Inflammatory macrophage treated with lipopolysaccharide for 4 hours (primary cell): ENCODE measurements around the gene PLXNC1.
A peak's percentile ranks its signal among the peaks of the same experiment; 100 is the strongest.

Experiments used
- DNase-seq: peaks from one replicate; pipeline ENCODE4 v3.0.0-alpha.2; 2020

PLXNC1 gene

DNA sequence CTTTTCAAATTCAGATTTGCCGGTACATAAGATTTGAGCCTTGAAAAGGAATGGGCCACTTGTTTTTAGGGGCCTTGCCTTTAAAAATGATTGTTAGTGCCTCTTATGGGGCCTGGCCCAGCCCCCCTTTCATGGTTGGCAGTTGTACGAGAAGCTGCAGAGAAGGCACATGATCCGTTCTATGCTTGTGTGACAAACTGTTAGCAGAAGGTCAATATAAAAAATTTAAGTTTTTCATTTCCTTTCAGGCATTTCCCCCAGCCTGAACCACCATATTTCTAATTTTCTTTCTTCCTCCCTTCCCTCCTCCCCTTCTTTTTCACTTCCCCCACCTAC, 119.1 kb downstream of the PLXNC1 start:
- no peak for DNase-seq

DNA sequence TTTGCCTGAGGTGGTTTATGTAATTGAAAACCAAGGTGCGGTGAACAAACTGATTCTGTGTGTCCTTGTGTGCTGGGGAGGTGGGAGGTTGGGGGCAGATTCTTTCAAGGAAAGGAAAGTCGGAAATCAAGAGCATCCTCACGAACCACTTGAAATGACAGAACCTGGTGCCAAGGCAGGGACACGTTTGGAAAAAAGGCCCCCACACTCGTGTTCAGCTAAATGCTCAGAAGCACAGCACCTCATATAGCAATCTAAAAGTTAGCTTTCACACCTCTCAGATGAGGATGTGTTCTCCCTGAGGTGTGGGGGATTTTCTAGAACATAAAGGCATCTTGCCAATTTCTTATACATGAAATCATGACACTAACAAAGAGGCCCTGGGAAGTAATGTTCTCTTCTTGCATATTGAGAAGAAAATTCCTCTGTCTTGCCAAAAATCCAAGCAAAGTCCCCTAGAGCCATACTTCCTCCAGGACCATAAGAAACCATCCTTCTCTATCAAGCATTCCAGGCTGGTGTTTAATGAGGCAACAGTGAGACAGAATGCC, 119.6 kb downstream of the PLXNC1 start:
- DNase-seq: no peak

DNA sequence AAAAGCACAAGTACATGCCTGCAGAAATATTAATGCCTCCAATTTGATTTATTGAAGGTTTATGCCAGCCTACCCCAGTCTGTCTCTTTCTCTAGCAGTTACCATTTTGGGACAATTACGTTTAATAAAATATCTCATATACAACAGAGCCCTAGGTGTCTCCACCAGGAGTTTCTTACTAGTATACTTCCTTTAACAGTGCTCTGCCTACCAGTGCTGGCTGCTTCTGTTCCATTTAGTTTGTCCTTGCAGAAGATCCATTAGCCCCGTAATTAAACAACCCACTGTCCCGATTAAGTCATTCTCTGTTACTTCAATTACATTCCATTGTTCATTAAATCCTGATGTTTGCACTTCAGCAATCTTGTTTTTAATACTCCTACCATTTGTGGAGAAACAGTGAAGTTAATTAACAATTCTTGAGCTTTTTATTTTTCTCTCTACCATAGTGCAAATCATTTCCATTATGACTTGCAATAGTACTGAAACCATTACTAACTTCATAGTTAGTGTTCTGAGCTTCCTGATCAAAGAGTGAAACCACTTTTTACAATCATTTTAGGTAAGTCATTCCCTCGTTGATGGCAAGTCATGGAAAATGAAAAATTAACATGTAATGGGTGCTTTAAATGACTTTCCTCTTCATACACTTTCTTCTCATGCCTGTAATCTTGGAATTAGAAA, 121.1 kb downstream of the PLXNC1 start:
- DNase-seq: no peak

- peak; percentile 24 for DNase-seq
Observed at GRCh38 chr12:94271351-94271750, 123.0 kb downstream of the PLXNC1 start.

DNA sequence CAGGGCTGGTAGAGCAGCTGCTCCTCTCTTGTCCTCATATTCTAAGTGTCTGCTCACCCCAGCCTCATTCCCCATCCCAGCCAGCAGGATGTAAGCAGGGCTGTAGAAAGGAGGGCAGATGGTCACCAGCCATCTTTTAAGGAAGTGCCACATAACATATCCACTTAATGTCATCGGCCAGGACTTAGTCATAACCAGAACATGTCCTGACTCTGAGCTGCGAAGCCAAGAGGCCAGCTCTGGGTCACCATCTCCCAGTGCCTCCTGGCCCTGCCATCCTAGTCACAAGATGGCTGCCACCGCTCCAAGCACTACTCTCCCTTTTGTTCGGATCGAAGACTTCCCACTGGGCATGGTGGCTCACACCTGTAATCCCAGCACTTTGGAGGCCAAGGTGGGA, 123.9 kb downstream of the PLXNC1 start:
- peak; percentile 40 for DNase-seq

GRCh38 chr12:94273272-94273671, 124.9 kb downstream of the PLXNC1 start:
- DNase-seq: no peak

GRCh38 chr12:94276725-94277124, 128.3 kb downstream of the PLXNC1 start:
- DNase-seq: no peak

GRCh38 chr12:94277426-94278000, 129.1 kb downstream of the PLXNC1 start:
- no peak for DNase-seq

DNA sequence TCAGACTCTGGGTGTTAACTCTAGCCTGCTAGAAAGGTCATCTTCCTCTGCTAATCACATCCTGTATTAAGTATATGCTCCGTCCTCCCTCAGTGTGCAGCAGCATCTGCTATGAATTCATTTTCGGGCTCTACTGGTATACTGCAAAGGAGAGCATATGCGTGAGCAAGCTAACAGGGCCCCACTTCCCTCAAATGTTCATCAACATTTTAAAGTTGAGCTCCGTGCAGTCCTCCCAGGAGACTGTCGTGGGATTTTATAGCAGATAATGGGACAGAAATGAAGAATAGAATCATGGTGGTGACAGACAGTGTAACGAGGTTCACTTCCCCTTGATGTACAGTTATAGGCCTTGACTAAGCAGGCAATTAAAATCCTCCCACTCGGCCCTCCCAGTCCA, 131.7 kb downstream of the PLXNC1 start:
- DNase-seq: no peak

DNA sequence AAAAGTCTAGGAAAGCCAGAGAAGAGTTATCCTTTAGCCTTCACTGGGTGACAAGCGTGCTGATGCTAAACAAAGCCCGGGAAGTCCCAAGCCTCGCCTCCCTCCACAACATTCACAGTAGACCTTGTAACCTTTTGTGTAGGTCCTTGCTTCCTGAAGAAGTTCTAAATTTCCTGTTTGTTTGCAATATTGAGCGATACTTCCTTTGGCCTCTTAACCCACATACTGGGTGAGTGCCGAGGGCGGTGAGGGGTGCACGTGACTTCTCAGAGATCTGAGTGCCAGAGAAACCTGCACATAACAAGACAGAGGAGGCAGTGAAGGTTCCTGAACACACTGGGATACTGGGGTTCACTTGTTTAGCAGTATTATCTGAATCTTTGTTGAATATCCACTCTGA, 134.3 kb downstream of the PLXNC1 start:
- DNase-seq: peak; percentile 10

GRCh38 chr12:94284046-94284445, 135.7 kb downstream of the PLXNC1 start:
- no peak for DNase-seq

DNA sequence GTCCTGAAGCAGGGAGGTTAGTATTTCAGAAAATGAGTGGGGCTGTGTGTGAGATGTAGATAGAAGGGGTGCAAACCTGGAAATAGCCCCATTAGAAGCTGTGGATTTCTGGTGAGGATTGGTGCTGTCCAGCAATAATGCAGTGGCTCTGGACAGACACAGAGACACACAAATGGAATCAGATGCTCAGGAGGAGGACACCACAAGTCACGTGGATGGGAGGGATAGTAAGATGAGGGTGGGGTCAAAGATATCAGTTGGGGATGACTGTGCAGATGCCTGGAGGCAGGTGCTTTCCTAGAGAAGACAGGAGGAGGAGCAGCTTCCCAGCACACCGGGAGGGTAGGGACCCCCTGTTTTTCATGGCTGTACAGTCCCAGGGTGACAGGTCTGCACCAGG, 136.5 kb downstream of the PLXNC1 start:
- DNase-seq: no peak

DNA sequence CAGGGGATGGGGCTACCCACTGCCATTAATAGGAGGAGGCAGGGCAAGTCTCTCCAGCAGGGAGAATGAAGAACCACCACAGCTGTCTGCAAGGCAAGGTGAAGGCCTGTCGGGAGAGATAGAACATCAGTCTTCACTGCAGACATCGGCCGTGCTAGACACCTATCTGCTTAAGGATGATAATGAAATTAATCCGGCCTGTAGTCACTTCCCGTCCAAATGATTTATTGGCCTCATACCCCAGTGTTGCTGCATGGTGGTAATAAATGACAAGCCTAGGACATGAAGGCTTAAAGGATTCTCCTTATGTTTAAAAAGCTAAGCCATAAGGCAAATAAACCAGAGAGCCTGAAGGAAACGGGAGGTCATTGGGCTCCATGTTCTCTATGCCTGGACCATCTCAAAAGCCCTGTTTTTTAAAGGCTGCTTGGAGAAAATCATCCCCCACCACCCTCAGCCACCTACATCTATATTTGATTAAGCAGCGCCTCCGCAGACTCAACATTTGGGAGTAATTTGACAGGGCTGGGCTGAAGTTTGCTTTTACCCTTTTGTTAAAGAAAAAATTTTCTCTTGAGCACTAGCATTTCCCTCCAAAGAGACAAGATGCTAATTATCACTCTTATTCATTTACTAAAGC, 137.7 kb downstream of the PLXNC1 start:
- no peak for DNase-seq

- DNase-seq: no peak
Observed at GRCh38 chr12:94286583-94287244, 138.3 kb downstream of the PLXNC1 start.

- no peak for DNase-seq
Observed at GRCh38 chr12:94287245-94287628, 138.9 kb downstream of the PLXNC1 start.

DNA sequence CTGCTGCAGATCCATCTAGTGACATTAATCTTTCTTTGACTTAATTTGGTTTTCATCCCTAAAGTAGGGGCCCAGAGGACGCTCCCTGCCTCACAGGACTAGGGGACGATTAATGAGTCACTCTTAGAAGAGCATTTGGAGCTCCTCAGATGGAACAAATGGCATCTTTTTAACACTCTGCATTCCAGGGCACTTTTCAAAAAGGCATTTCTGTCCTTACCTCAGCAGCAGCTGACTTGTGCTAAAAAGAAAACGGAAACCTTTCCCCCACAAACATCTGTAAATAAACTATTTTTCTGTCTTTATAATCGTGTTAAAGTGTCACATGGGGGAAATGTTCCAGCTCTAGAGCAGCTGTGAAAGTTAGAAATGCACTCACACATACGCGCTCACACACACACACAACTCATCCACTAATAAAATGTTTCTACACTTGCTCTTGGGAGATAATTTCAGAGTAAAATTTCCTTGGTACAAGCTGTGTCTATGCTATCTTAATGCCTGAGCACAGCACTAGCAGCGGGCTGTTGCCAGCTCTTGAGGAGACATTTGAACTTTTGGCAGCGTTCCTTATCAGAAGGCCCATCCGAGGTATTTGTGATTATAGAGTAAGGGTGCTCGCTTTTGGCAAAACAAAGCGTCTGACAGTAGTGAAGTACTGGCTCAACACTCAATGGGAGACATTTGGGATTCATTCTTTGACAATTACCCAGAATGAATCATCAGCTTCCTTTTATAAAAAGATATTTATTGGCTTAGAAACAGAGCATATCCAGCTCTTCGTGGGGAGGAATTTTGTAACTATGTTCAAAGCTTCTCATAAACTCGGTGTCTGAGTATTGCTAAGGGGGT, 141.3 kb downstream of the PLXNC1 start:
- DNase-seq: no peak

GRCh38 chr12:94290353-94290752, 142.0 kb downstream of the PLXNC1 start:
- no peak for DNase-seq

DNA sequence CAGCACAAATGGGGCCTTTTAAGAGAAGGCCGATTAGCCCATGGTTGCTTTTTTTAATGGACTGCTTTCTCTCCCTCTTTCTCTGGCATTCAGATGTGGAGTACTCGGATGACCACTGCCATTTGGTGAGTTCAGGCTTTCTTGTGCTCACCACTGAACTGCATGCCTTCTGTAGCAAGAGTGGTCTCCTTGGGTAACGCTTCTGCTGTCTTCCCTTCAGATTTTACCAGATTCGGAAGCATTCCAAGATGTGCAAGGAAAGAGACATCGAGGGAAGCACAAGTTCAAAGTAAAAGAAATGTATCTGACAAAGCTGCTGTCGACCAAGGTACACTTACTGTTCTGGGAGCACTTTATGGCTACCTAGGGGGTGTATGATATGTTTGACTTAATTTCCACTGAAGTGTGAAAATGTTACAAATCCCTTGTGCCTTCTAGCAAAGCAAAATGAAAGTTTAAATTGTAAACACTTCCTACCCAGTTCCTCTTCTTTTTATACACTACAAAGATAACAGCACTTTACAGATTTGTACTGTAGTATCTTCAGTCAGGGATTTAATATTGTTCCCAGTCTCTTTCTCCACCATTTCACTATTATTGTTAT, 148.8 kb downstream of the PLXNC1 start:
- no peak for DNase-seq

DNA sequence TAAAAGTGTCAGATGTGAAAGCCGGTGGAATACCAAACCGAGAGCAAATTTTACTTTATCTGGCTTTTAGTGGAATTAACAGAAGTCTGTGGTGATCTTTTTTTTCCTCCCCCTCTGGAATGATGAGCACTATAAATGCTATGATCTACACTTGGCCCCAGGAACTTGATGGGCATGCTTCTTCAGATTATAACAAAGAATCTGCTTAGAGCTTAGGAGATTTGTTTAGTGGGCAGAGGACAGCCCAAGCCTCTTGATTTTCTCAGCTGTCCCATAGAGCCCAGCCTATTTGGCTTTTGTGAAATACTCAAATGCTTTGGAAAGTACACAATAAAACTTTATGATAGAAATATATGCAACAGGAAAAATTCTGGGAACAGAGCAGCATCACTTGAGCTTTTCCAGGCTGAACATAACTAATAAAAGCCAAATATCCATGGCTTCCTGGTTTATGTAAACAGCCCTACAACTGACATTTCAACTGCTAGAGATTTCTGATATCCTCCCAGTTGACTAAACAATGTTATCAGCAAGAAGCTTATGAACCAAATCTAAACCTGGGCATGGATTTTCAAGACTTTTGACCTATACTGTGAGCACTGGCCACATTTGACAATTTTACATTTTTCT, 149.6 kb downstream of the PLXNC1 start:
- no peak for DNase-seq

- DNase-seq: no peak
Observed at GRCh38 chr12:94299846-94300245, 151.5 kb downstream of the PLXNC1 start.

DNA sequence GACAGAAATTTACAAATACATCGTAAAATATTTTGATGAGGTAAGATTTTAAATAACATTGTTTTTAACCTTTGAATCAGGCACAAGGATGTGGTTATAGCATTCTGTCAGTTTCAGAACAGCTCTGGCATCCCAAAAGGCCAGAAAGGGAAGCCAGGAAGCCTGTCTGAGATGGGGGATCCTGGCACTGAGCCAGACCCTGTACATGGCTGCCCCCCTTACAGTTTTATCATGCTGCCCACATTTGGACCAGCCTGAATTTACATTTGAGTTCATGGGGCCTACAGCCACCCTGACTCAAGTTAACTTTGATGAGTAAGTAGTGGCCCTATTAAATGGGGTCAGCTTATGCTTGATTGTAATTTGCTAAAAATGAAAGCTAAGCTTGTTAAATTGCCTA, 155.6 kb downstream of the PLXNC1 start:
- DNase-seq: no peak

- DNase-seq: no peak
Observed at GRCh38 chr12:94304566-94305061, 156.2 kb downstream of the PLXNC1 start.
